HepG2 (cell line): ENCODE data around the gene PRRT2. TPM values are rescaled to one million over a fixed set of nuclear protein-coding genes. Genes with fewer than 3 reads are reported as not detected.
A peak's percentile ranks its signal among the peaks of the same experiment; 100 is the strongest.

Experiments used
- EEA1 ChIP-seq: sonication (generic); formaldehyde crosslinking; IDR thresholded peaks from 2 replicates; pipeline ENCODE4 v1.5.1; 2020; ENCODE audit warnings: mild to moderate bottlenecking, missing genetic modification reagents, borderline replicate concordance
- HBP1 ChIP-seq: IDR thresholded peaks from 2 replicates; pipeline ENCODE4 v1.6.1; 2016; ENCODE audit warnings: low read depth, control low read depth
- HDAC2 ChIP-seq: sonication (generic); formaldehyde crosslinking; IDR thresholded peaks from 2 replicates; pipeline ENCODE4 v1.4.0; 2020; ENCODE audit warnings: missing genetic modification reagents
- JUND ChIP-seq: sonication (generic); formaldehyde crosslinking; IDR thresholded peaks from 2 replicates; pipeline ENCODE4 v1.8.0; 2022; ENCODE audit warnings: mild to moderate bottlenecking, missing genetic modification reagents
- KIAA2018 ChIP-seq: sonication (generic); formaldehyde crosslinking; IDR thresholded peaks from 2 replicates; pipeline ENCODE4 v1.5.0; 2020; ENCODE audit warnings: mild to moderate bottlenecking, missing genetic modification reagents, borderline replicate concordance
- NPAS2 ChIP-seq: sonication (generic); formaldehyde crosslinking; IDR thresholded peaks from 2 replicates; pipeline ENCODE4 v1.8.0; 2022; ENCODE audit warnings: mild to moderate bottlenecking, missing genetic modification reagents, borderline replicate concordance
- POGZ ChIP-seq: sonication (generic); formaldehyde crosslinking; IDR thresholded peaks from 2 replicates; pipeline ENCODE4 v1.4.0; 2020; ENCODE audit warnings: mild to moderate bottlenecking, missing genetic modification reagents
- RFXANK ChIP-seq: IDR thresholded peaks from 2 replicates; pipeline ENCODE4 v1.6.1; 2016
- SRY ChIP-seq: sonication (generic); formaldehyde crosslinking; IDR thresholded peaks from 2 replicates; pipeline ENCODE4 v1.8.0; 2022; ENCODE audit warnings: mild to moderate bottlenecking, missing genetic modification reagents
- TAF1 ChIP-seq: sonication (generic); formaldehyde crosslinking; IDR thresholded peaks from 2 replicates; pipeline ENCODE4 v1.4.0; 2020; ENCODE audit warnings: missing genetic modification reagents
- THAP7 ChIP-seq: sonication (generic); formaldehyde crosslinking; IDR thresholded peaks from 2 replicates; pipeline ENCODE4 v1.8.1; 2023; ENCODE audit warnings: mild to moderate bottlenecking, missing genetic modification reagents
- ZBTB10 ChIP-seq: sonication (generic); formaldehyde crosslinking; IDR thresholded peaks from 2 replicates; pipeline ENCODE4 v1.4.0; 2020; ENCODE audit warnings: missing genetic modification reagents, borderline replicate concordance
- ZC3H4 ChIP-seq: sonication (generic); formaldehyde crosslinking; IDR thresholded peaks from 2 replicates; pipeline ENCODE4 v1.4.0; 2020; ENCODE audit warnings: missing genetic modification reagents, borderline replicate concordance
- ZNF296 ChIP-seq: sonication (generic); formaldehyde crosslinking; conservative IDR thresholded peaks from 2 replicates; pipeline ENCODE4 v1.5.0; 2020; ENCODE audit warnings: mild to moderate bottlenecking, missing genetic modification reagents
- polyA plus RNA-seq, 8 experiments: library from polyadenylated mRNA; depleted of rRNA in 3 of 8; stranded (reverse) in 7 of 8; unstranded in 1 of 8; fragments of >200 nt; fragmentation: Illumina TruSeq in 4 of 8; extraction: Trizol in 4 of 8; gene quantifications; 2 replicates each; pipeline versions ENCODE4 v1.2.1 to v1.2.3, GENCODE V29; 2011 to 2016; ENCODE audit warnings: low read depth in 4 of 8, missing spikeins in 1 of 8, mixed read lengths in 1 of 8; ENCODE audit not compliant: insufficient read depth in 1 of 8
- total RNA-seq, 5 experiments: library from RNA; depleted of rRNA; stranded (reverse); fragments of >200 nt; fragmentation: Illumina TruSeq; extraction: Trizol; gene quantifications; 2 replicates each; pipeline ENCODE4 v1.2.3, GENCODE V29; 2016; ENCODE audit warnings: low read depth in 1 of 5

Gene PRRT2
- total and polyA plus RNA-seq, 2 of the 13 experiments (the other 11 are each of a cell fraction or from before 2014, with no cell fraction given) = 0.51 to 1.1 TPM

DNA sequence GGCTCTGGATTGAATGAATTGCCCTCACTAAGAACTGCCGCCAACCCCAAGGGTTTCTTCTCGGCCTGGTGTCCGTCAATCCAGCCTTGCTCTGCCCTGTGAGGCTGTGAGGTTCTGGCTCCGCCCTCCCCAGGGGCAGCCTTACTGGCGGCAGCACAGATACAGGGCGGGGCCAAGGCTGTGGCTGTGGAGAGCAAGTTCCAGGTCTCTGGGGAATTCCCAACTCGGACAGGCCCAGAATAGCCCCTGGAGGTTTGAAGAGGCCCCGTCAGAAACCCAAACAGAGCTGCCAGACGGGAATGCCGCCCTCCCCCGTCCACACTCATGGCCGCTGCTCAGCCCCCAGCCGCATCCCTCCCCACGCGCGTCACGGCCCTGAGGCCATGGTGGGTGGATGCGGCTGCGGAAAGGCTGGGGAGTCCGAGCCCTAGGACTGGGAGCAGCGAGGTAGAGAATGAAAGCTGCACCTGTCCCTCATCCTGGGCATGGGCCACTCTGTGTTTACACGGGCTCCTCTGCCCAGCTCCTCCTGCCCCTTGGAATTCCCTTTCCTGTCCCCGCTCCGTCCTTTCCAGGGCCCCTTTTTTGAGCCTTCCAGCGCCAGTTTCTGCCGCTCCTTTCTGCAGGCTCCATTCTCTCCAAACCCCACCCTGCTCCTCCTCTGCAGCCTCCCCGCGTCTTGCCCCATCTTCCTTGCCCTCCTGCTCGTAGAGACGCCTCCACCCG, 660 bp upstream of the PRRT2 start (continued):
- TF ChIP-seq TAF1 (CRISPR knock-in tag) (peak; percentile 54; the same call in 1 of the 2 replicates), NPAS2 (CRISPR knock-in tag) (no peak), ZBTB10 (CRISPR knock-in tag) (no peak), RFXANK (no peak), HBP1 (CRISPR knock-in tag) (no peak), HDAC2 (CRISPR knock-in tag) (peak; percentile 75), EEA1 (CRISPR knock-in tag) (no peak), SRY (0 out of 2 replicates have a peak, but pooled peaks have one; percentile 71), ZC3H4 (CRISPR knock-in tag) (peak; percentile 87; the same call in 1 of the 2 replicates), POGZ (CRISPR knock-in tag) (peak; percentile 26; the same call in 1 of the 2 replicates), JUND (no peak), ZNF296 (CRISPR knock-in tag) (no peak), KIAA2018 (CRISPR knock-in tag) (no peak), THAP7 (CRISPR knock-in tag) (no peak)
